Stimulated activated naive B cell treated with anti-CD40 and anti-IgM and Interleukin-4, amounts not matched to agents 10 μg/mL and 1 μg/mL and 100 μg/mL, for 72 hours (primary cell): ENCODE measurements around the gene AMIGO3.

Source experiments
- ATAC-seq, 2 donors: fragments of 150-1000 bp; cut with Tn5 transposase; replicated peaks; 2 replicates each; pipeline ENCODE4 v1.10.0; 2021; ENCODE audit warnings: moderate library complexity in 1 of 2
- DNase-seq: peaks from one replicate; pipeline ENCODE4 v3.0.0; 2021
- H3K27ac Mint-ChIP-seq: one replicate; pipeline ENCODE4 v1.8.0; 2022; ENCODE audit warnings: mild to moderate bottlenecking, mixed read lengths
- H3K27me3 Mint-ChIP-seq, 2 donors: one replicate each; pipeline ENCODE4 v1.8.0; 2022; ENCODE audit warnings: mixed read lengths in 2 of 2
- H3K36me3 Mint-ChIP-seq, 2 donors: one replicate each; pipeline ENCODE4 v1.8.0; 2022; ENCODE audit warnings: mixed read lengths in 2 of 2, mild to moderate bottlenecking in 1 of 2
- H3K4me1 Mint-ChIP-seq, 2 donors: one replicate each; pipeline ENCODE4 v1.8.0; 2022; ENCODE audit warnings: mixed read lengths in 2 of 2, mild to moderate bottlenecking in 1 of 2
- H3K4me3 Mint-ChIP-seq, 2 donors: one replicate each; pipeline ENCODE4 v1.8.0; 2022; ENCODE audit warnings: mild to moderate bottlenecking in 2 of 2, mixed read lengths in 2 of 2, moderate library complexity in 1 of 2
- H3K9me3 Mint-ChIP-seq, 2 donors: one replicate each; pipeline ENCODE4 v1.8.0; 2022; ENCODE audit warnings: mixed read lengths in 2 of 2, mild to moderate bottlenecking in 1 of 2

The AMIGO3 gene

DNA sequence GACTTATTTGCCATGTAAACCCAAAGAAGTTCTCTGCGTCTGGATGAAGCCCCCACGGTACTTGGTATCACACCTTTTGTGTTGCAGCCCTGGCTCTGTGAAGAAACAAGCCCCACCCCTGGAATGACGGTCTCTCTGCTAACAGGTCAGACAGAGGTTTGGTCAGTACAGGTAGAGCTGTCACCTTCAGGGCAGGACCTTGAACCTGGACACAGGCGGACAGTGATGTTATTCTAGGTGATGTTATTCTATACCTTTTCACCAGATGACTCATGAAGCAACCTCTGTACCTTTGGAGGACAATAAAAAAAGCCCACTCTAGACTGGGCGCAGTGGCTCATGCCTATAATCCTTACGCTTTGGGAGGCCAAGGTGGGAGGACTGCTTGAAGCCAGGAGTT is 15.3 kb upstream of the AMIGO3 start:
- peaks cover 36 to 53% of the 10 kb centered on the region in 2 donors for H3K36me3 Mint-ChIP-seq

DNA sequence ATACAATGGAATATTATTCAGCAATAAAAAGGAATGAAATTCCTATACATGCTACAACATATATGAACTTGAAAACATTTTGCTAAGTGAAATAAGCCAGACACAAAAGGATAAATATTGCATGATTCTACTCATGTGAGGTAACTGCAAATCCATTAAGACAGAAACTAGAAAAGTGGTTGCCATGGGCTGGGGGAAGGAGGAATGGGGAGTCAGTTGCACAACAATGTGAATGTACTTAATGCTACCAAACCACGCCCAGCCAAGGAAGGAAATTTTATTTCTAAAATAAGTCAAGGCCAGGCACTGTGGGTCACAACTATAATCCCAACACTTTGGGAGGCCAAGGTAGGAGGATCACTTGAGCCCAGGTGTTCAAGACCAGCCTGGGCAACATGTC is 14.1 kb upstream of the AMIGO3 start:
- Mint-ChIP-seq H3K27me3 (no peaks in the 10 kb centered on the region), H3K4me3 (no peak overlapping the region), H3K36me3 (peaks cover 32 to 55% of the 10 kb centered on the region in 2 donors), H3K4me1 (peaks cover 2 to 11% of the 10 kb centered on the region in 2 donors), H3K27ac (no peak overlapping the region), H3K9me3 (peaks cover 0 to 2% of the 10 kb centered on the region in 2 donors)
- no peak for DNase-seq
- no peak for ATAC-seq

More for the DNA sequence above, 15.3 kb upstream of the AMIGO3 start:
- DNase-seq (no peak), ATAC-seq (no peak)
- Mint-ChIP-seq H3K4me3 (no peak overlapping the region), H3K4me1 (peaks cover 2 to 11% of the 10 kb centered on the region in 2 donors), H3K27ac (no peak overlapping the region), H3K9me3 (peaks cover 0 to 2% of the 10 kb centered on the region in 2 donors), H3K27me3 (no peaks in the 10 kb centered on the region)

DNA sequence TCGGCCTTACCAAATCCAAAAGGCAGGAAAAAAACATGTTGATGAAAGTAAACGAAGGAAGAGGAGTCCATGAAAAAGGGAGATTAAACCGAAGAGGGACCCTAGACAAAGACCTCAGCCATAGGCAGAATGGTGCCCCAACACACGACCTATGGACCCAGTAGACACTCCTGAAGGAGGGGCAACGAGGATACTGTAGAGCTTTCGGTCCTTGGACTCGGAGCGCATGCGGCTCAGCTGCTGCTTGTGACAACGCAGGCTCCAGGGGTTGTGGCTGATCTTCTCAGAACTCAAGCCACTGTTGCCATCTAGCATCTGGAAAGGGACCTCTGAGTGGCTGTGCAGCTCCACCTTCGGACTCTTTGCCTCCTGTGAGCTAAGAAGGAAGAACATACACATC is 13.1 kb upstream of the AMIGO3 start:
- no peaks in the 10 kb centered on the region for H3K27me3 Mint-ChIP-seq

DNA sequence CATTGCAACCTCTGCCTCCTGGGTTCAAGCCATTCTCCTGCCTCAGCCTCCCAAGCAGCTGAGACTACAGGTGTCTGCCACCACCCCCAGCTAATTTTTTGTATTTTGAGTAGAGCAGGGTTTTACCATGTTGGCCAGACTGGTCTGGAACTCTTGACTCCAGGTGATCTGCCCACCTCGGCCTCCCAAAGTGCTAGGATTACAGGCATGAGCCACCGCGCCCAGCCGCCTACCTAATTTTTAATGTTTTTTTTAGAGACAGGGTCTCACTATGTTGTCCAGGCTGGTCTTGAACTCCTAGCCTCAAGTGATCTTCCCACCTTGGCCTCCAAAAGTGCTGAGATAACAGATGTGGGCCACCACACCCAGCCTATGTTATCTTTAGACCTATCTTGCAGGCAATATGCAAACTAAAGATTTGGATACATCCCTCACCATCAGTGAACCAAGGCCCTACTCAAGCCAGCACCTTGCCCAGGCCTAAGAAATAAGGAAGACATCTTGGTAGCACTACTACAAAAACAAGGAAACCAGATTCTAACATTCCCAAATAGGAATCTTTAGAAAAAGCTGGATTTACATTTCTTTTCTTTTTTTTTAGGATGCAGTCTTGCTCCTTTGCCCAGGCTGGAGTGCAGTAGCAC is 10.6 kb upstream of the AMIGO3 start:
- Mint-ChIP-seq H3K27ac (no peak overlapping the region), H3K4me3 (no peak overlapping the region), H3K4me1 (peaks cover 7 to 14% of the 10 kb centered on the region in 2 donors), H3K27me3 (no peaks in the 10 kb centered on the region), H3K9me3 (no peaks in the 10 kb centered on the region), H3K36me3 (peaks cover 23 to 50% of the 10 kb centered on the region in 2 donors)
- DNase-seq, result no peak
- ATAC-seq, result no peak

More for the DNA sequence above, 13.1 kb upstream of the AMIGO3 start:
- H3K36me3 Mint-ChIP-seq, result peaks cover 28 to 53% of the 10 kb centered on the region in 2 donors
- no peak overlapping the region for H3K27ac Mint-ChIP-seq
- no peak overlapping the region for H3K4me3 Mint-ChIP-seq
- DNase-seq, result no peak
- H3K4me1 Mint-ChIP-seq, result peaks cover 2 to 9% of the 10 kb centered on the region in 2 donors
- H3K9me3 Mint-ChIP-seq, result peaks cover 0 to 2% of the 10 kb centered on the region in 2 donors
- ATAC-seq, result no peak

DNA sequence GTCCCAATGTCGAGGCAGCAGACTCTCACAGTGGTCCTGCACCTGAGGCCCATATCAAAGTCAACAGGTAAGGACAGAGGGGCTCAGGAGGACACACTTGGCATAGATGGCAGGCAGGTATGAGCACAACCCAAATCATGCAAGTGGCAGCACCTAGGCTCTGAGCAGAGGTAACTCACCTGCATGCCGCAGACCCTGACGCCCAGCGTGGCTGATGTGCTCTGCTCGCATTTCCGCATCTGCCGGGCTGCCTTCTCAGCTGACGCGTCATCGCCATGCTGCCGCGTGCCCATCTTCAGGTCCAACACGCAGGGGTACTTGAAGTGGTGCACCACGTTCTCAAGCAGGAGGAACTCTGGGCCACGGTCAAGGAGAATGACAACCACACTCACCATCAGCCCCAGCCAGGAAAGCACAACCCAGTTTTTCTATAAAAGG is 8.5 kb upstream of the AMIGO3 start:
- Mint-ChIP-seq H3K27ac (peak overlapping the region; percentile 65), H3K4me1 (peaks cover 14 to 36% of the 10 kb centered on the region in 2 donors), H3K9me3 (no peaks in the 10 kb centered on the region), H3K36me3 (peaks cover 22 to 42% of the 10 kb centered on the region in 2 donors), H3K4me3 (no peak overlapping the region), H3K27me3 (no peaks in the 10 kb centered on the region)
- DNase-seq, result no peak
- ATAC-seq, result no peak

DNA sequence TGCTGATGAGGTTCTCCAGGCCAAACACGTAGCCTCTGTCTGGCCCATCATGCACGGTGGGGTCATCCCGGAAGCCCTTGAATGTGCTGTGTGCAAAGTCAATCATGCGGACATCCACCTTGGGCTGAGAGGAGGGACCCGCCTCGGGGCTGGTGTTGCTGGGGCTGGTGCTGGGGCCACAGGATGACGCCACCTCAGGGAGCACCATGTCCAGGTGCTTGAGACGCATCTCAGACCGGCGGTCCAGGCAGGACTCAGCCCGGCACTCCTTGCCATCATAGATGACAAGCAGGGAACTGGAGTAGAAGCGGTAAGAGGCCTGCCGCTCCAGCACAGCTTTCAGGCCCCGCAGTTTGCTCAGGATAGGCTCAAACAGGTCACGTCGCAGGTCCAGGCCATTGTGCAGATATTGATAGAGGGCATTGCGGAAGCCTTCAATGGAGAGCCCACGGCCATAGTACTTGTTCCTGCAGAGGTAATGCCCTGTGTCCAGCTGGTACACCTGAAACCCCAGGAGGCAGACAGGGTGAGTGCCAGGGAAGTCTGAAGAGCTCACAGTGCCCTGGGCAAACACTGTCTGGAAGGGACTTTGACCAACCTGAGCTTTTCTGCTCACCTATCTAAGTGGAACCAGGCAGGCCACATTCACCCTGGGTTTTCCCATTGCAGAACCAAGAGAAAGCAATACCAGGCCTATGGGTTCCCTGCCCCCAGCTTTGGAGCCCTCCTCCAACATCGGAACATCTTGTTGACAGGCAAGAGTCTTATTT is 7.9 kb upstream of the AMIGO3 start:
- DNase-seq (no peak), ATAC-seq (no peak)
- Mint-ChIP-seq H3K4me1 (peaks cover 19 to 42% of the 10 kb centered on the region in 2 donors), H3K27me3 (no peaks in the 10 kb centered on the region), H3K4me3 (no peak overlapping the region), H3K36me3 (peaks cover 17 to 41% of the 10 kb centered on the region in 2 donors), H3K9me3 (no peaks in the 10 kb centered on the region), H3K27ac (peak overlapping the region; percentile 66)

DNA sequence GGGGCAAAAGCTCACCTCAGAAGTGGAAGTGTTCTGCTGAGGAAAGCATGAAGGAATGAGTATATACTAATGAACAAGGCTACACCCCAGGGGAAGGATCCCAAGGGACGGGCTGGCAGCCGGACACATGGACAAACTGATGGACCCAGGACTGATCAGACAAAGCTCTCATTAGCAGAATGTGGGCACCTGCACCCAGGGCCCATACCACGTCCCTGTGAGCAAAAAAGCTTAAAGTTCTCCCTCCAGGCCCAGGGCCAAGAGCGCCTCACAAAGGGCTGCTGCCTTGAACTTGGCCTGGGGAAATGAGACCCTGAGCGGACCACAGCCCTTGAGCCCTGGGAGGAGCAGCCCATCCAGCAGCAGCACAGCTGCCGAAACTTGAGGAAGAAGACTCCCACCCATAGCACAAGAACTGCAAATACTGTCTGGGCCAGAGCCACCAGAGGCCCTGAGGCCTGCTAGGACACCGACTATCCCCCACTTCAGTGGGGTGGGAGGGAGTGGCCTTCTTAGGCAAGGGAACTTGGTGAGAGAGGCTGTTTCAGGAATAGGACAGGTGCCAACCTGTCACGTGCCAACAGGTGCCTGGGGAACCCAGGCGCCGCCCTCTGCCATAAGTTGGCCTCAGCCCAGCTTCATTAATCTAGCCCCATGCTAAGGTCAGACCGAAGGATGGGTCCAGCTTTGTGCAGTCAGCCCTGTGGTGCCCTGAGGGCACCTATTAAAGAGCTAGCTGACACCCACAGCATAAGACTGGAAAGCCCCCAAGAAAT is 6.6 kb upstream of the AMIGO3 start:
- H3K27ac Mint-ChIP-seq, result peak overlapping the region; percentile 65
- H3K27me3 Mint-ChIP-seq, result no peaks in the 10 kb centered on the region
- peaks cover 20 to 42% of the 10 kb centered on the region in 2 donors for H3K36me3 Mint-ChIP-seq
- no peak overlapping the region for H3K4me3 Mint-ChIP-seq
- H3K9me3 Mint-ChIP-seq, result no peaks in the 10 kb centered on the region
- no peak for ATAC-seq
- peaks cover 25 to 51% of the 10 kb centered on the region in 2 donors for H3K4me1 Mint-ChIP-seq
- DNase-seq, result no peak

DNA sequence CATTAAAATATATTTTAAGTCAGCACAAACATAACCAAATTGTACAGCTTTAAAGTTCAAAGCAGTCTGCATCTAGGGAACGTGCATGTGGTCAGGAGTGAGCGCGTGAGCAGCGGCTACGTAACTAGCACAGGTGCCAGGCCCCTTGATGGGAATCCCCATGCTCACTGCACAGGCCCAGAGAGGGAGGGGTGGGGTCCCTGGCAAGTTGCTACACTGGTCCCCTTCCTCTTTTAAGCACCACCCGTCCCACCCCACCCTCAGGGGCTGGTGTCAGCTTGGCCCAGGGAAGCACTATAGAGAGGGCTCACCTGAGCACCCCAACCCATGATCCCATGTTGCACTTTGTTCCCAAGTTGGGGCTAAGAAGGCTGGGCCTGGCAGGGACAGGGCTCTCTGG is 5.1 kb upstream of the AMIGO3 start:
- Mint-ChIP-seq H3K9me3 (no peaks in the 10 kb centered on the region), H3K4me3 (peak overlapping the region; percentile 88 to 95), H3K36me3 (peaks cover 32 to 52% of the 10 kb centered on the region in 2 donors), H3K4me1 (peaks cover 37 to 66% of the 10 kb centered on the region in 2 donors), H3K27ac (peak overlapping the region; percentile 100), H3K27me3 (no peaks in the 10 kb centered on the region)
- ATAC-seq (peak; percentile 28 to 33), DNase-seq (peak; percentile 46)

DNA sequence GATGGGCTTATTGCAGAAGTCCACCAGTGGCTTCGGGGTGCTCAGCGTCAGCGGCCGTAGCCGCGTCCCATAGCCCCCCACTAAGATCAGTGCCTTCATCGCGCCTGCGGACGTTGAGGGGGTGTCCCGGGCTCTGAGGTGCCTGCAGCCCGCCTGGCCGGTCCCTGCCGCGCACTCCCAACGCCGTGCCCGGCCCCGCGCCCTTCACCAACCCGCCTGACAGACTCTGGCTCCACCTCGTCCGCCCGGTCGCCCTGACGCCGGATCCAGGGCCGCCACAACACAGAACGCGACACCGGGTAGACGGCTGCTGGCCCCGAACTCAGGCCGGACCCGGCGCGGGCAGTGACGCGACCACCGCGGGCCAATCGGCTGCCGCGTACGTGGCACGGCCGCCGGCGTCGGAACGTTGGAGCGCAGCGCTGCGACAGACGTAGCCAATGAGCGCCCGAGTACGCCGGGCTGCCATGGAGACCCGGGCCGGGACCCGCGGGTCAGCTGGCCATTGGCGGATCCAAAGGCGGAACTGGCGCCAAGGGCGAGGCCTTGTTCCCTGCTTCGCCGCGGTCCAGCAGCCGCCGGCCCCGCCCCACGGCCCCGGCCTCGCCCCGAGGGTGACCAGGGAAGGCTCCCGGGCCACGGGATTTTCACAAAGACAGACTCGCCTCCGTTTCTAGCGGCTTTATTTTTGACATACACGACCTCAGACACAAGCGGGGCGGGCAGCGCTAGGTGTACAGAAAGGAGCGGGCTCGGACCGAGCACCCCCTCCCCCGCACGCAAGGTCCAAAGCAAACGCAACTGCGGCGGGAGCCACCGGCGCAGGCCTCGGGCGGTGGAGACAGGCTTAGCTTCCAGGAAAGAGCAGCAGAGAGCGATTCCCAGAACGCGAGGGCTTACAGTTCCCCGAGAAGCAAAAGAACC is 4.4 kb upstream of the AMIGO3 start, which contains the start of gene GMPPB:
Gene GMPPB, minus strand, starts transcription at position 324 of the 924 bp plus-strand sequence. Its CDS starts 225 bp downstream, at position 99.
- peak within 1 kb of the TSS; percentile 100 for H3K27ac Mint-ChIP-seq
- peaks cover 43 to 73% of the 10 kb centered on the region in 2 donors for H3K4me1 Mint-ChIP-seq
- ATAC-seq (peak; percentile 82 to 85), DNase-seq (peak; percentile 95)
- H3K9me3 Mint-ChIP-seq, result no peaks in the 10 kb centered on the region
- peaks cover 33 to 54% of the 10 kb centered on the region in 2 donors for H3K36me3 Mint-ChIP-seq
- no peaks in the 10 kb centered on the region for H3K27me3 Mint-ChIP-seq
- peak within 1 kb of the TSS; percentile 88 to 95 for H3K4me3 Mint-ChIP-seq

DNA sequence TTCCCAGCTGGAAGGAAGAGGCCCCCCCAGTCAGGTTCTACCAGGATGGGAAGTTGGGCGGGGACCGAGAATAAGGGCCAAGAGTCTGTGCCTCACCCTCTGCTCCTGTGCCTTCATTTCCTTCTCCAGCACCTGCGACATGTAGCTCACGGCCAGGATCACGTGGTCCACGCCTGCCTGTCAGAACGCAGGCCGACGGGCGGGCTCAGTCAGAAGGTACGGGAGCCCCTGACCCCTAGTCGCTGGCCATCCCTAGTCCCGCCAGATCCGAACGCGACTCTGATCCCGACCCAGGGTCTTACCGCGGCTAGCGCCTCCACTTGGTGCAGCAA is 3.8 kb upstream of the AMIGO3 start:
- peaks cover 0 to 3% of the 10 kb centered on the region in 2 donors for H3K9me3 Mint-ChIP-seq
- H3K4me1 Mint-ChIP-seq, result peaks cover 48 to 79% of the 10 kb centered on the region in 2 donors
- H3K36me3 Mint-ChIP-seq, result peaks cover 35 to 55% of the 10 kb centered on the region in 2 donors
- peak; percentile 30 for ATAC-seq
- peak overlapping the region; percentile 100 for H3K27ac Mint-ChIP-seq
- H3K4me3 Mint-ChIP-seq, result peak overlapping the region; percentile 88 to 95
- peak; percentile 43 for DNase-seq
- H3K27me3 Mint-ChIP-seq, result no peaks in the 10 kb centered on the region

DNA sequence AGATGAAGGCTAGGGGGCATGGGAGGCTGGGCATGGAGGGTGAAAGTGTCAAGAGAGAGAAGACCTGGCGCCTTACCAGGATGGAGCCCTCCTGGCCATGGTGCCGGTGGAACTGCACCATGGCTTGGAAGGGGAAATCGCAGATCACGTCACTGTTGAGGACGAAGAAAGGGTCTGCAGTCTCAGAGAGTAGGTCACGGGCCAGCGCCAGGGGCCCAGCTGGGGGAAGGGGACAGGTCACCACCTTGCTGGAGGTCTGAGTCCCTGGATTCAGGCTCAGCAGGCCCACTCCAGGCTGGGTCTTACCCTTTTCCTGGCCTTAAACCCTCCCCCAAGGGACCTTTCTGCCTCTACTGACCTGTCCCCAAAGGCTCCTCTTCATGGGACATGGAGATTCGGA is 3.4 kb upstream of the AMIGO3 start:
- DNase-seq (no peak), ATAC-seq (no peak)
- H3K27ac Mint-ChIP-seq, result peak overlapping the region; percentile 100
- peaks cover 0 to 3% of the 10 kb centered on the region in 2 donors for H3K9me3 Mint-ChIP-seq
- peak overlapping the region; percentile 88 to 95 for H3K4me3 Mint-ChIP-seq
- H3K4me1 Mint-ChIP-seq, result peaks cover 48 to 78% of the 10 kb centered on the region in 2 donors
- H3K27me3 Mint-ChIP-seq, result no peaks in the 10 kb centered on the region
- H3K36me3 Mint-ChIP-seq, result peaks cover 32 to 53% of the 10 kb centered on the region in 2 donors

DNA sequence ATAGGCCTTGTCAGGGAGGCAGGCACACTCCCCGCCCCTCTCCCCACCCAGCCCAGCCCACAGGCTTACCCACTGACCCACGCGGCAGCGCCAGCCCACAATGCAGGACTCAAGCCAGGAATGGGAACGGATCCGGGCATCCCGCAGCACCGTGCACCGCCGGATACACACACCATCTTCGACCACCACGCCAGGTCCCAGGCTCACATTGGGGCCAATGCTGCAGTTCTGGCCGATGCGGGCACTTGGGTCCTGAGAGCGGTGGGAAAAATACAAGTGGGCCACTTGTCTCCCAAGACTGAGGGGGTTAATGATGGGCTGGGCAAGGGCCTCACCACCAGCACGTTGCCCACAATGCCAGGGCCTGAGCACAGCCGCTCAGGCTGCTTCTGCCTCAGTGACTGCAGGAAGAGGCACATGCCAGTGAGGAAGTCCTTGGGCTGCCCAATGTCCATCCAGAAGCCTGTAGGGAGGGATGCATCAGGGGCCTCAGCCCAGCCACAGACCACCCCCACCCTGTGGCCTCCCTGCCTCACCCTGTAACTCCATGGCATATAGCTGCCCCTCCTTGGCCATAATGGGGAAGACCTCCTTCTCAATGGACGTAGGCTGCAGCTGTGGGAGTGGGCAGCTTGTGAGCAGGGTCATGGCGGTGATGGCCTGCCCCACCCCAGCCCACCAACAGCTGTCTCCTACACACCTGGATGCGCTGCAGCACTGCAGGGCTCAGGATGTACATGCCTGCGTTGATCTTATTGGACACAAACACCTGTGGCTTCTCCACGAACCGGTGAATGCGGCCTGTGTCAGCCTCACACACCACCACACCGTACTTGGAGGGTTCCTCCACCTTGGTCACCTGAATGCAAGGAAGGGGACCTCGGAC is 2.7 kb upstream of the AMIGO3 start:
- H3K4me1 Mint-ChIP-seq, result peaks cover 45 to 72% of the 10 kb centered on the region in 2 donors
- H3K27ac Mint-ChIP-seq, result peak overlapping the region; percentile 100
- no peaks in the 10 kb centered on the region for H3K27me3 Mint-ChIP-seq

DNA sequence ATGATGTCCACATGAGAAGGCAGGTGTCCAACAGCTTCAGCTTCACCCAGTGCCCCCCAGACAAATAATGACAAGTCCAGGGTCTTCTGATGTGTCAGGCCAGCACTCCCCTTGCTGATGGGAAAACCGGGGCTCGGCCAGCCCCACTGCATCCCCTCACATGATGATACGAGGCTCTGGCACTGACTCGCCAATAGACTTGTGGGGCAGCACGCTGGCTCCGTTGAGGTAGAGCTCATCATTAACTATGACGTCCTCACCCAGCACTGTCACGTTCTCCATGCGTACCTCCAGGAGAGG is 2.1 kb upstream of the AMIGO3 start:
- H3K4me1 Mint-ChIP-seq, result peaks cover 44 to 72% of the 10 kb centered on the region in 2 donors
- peaks cover 33 to 45% of the 10 kb centered on the region in 2 donors for H3K36me3 Mint-ChIP-seq
- ATAC-seq (no peak), DNase-seq (no peak)
- no peaks in the 10 kb centered on the region for H3K27me3 Mint-ChIP-seq
- peaks cover 0 to 3% of the 10 kb centered on the region in 2 donors for H3K9me3 Mint-ChIP-seq
- H3K4me3 Mint-ChIP-seq, result peak overlapping the region in 1 of 2 donors; percentile 95
- no peak overlapping the region for H3K27ac Mint-ChIP-seq

More for the DNA sequence above, 2.7 kb upstream of the AMIGO3 start:
- peak overlapping the region; percentile 88 to 95 for H3K4me3 Mint-ChIP-seq
- ATAC-seq (no peak), DNase-seq (no peak)
- peaks cover 0 to 3% of the 10 kb centered on the region in 2 donors for H3K9me3 Mint-ChIP-seq
- peaks cover 33 to 45% of the 10 kb centered on the region in 2 donors for H3K36me3 Mint-ChIP-seq
